GM21723 (cell line): ENCODE data around the gene ZC3H18.

ENCODE experiments used
- ATAC-seq: cut with Tn5 transposase; IDR thresholded peaks from one replicate; pipeline ENCODE4 v1.9.1; 2021; ENCODE audit warnings: mild to moderate bottlenecking, moderate library complexity; ENCODE audit not compliant: unreplicated experiment

ZC3H18 gene

DNA sequence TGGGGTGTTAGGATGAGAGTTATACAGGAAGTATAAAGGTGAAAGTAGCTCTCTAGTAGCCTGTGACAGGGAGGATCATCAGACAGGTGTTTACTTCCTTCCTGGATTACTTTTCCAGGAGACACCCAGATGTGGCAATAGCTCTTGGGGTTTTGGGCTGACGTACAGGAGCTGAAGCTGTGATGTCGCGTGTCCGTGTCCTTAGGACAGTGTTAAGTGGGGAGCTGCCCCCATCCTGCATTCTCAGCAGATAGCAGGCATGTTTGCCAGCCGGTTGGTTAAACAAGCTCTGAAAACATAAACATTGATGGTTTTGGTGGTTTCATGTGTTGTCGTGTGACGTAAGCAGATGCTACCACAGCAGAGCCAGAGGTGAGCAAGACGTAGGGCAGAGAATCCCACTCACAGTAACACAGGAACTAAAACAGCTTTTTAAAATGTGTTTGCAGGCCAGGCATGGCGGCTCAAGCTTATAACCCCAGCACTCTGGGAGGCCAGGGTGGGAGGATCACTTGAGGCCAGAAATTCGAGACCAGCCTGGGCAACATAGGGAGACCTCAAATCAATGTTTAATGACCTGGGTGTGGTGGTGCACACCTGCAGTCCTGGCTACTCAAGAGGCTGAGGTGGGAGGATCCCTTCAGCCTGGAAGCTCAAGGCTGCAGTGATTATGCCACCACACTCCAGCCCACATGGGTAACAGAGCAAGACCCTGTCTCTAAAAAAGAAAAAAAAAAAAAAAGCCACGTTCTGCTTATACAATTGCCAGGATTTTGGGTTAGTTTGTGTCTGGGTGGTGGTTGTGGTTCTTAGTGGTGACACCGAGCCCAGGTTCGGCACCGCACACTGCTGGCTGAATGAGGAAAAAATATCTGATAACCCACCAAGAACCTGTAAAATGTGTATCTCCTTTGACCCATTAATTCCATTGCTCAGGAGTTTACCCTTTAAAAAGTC, 49.9 kb downstream of the ZC3H18 start:
- no peak for ATAC-seq

DNA sequence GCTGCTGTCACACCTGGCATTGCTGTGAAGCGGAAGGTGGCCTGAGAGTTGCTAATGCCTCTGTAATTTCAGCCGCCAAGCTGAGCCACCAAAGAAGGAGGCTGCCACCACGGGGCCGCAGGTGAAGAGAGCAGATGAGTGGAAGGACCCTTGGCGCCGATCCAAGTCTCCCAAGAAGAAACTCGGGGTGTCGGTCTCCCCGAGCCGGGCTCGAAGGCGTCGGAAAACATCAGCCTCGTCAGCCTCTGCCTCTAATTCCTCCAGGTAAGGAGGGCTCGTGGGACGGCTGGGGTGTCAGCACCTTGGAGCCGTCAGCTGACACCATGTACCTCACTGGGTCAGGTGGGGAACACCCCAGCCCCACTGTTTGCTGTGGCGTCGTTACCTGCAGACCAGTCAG, 51.9 kb downstream of the ZC3H18 start:
- ATAC-seq: no peak

DNA sequence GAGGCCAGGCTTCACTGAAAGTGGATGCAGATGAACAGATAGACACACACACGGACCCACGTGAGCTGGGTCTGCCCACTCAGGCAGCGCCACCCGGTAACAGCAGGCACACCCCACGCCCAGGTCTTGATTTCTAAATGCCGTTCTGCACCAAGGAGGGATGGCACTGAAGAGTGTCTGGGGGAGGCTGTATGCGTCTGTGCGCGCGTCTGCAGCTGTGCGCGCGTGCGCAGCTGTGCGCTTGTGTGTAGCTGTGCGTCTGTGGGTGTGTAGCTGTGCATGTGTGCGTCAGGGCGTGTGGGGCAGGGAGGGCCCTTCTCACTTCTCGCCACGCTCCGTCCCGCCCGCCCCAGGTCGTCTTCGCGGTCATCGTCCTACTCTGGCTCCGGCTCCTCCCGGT, 52.7 kb downstream of the ZC3H18 start:
- ATAC-seq: no peak

DNA sequence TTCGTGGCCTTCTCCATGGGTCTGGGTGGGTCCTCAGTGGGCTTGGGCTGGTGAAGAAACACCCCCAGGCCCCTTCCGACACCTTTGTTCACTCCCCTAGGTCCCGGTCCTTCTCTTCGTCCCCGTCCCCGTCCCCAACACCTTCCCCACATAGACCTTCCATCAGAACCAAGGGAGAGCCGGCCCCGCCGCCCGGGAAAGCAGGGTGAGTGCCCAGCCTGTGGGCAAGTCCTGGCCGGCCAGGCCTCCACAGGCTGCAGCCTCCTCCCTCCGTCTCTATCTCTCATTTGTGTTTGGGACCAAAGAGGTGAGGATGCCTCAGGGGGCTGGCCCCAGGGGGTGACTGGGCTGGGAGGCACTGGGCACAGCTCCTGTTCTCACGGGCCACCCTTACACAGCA, 53.7 kb downstream of the ZC3H18 start:
- ATAC-seq: no peak

DNA sequence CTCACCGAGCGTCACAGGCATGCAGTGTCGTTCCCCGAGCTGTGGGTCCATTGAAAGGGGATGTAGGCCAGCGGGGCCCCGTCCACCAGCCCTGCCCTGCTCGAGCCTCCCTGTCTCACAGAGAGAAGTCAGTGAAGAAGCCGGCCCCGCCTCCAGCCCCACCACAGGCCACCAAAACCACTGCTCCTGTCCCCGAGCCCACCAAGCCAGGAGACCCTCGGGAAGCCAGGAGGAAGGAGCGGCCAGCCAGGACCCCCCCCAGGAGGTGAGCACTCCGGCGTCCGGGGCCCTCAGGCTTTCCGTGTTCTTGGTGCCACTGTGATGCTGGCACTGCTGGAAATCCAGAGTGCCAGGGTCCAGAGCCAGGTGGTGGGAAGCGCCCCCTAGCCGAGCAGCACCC, 54.3 kb downstream of the ZC3H18 start:
- ATAC-seq: no peak

DNA sequence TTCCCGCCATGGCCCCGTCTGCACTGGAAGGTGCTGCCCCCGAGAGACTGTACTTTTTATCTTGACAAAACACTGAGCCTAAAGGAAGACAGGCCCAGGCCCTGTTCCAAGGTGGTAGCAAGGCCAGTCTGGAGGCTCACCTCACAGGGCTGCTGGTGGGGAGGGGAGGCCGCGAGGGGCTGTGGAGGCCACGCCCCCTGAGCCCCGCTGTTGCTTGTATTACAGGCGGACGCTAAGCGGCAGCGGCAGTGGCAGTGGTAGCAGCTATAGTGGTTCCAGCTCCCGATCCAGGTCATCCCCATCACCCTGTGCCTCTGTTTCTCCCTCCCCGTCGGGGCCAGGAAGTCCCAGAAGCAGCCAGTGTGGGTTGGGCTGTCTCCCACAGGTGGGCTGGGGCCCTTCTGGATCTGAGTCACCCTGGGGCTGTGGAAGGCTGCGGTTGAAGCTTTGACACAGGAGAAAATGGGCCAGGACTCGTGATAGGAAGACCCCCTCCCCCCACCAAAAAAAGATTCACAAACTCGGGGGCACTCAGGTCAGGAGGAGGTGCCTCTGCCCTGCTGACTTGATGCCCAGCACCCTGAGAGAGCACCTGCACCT, 54.9 kb downstream of the ZC3H18 start:
- no peak for ATAC-seq

DNA sequence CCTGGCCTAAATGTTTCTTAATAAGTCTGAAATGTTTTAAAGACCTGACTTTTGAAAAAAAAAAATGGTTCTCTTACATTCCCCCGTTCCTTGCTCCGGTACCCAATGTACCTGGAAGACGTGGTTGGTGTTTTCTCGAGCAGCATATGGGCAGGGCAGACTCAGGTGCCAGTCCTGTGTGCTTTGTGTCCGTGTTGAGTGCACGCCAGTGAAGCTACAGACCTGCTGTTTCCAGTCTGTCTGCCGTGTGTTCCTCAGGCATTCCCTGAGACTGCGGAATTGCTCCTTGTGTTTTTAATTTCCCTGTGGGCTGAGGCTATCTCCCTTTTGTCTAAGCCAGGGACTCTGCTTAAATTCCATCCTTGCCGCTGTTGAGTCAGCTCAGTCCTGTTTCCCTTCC, 56.4 kb downstream of the ZC3H18 start:
- ATAC-seq: no peak

DNA sequence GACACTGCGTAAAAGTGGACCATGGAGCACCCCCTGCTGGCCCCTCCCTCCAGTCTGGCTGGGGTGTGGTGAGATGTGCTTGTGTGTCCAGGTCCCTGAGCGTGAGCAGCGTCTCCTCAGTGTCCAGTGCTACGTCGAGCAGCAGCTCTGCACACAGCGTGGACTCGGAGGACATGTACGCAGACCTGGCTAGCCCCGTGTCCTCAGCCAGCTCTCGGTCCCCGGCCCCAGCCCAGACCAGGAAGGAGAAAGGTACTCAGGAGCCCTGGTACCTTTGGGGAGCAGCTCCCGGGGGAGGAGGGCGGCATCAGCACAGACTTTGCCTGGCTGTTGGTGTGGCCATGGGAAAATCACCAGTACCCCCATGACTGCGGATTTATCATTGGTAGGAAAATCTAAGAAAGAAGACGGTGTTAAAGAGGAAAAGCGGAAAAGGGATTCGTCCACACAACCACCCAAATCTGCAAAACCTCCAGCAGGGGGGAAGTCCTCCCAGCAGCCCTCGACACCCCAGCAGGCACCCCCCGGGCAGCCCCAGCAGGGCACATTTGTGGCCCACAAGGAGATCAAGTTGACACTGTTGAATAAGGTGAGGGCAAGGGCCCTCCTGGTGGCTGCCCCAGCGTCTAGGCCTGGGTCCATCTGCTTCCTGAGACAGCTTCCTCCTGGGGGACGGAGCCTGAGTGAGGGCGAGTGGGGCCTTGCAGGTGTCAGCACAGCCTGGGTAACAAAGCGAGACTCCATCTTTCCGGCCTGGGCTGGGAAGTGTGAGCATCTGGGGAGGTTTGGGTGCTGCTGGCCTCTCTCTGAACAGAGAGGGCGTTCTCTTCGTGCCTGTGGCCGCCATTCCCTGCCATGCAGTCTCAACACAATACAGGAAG, 57.6 kb downstream of the ZC3H18 start:
- no peak for ATAC-seq

DNA sequence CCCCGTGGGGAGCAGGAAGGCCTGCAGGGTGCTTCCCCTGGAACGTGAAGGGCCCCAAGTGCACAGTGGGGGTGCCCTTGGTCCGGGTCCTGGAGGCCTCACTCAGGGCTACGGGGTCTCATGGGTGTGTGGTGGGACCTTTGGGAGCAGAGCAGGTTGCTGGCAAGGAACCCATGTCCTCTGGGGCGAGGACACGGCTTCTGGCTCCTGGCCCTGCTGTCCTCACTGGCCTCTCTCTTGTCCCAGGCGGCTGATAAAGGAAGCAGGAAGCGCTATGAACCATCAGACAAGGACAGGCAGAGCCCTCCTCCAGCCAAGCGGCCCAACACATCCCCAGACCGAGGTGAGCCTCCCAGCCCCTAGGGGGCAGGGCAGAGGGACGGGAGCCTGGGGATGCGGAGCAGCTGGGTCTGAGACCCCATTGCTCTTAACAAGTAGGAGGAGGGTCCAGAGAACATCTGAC, 58.3 kb downstream of the ZC3H18 start:
- ATAC-seq: no peak

DNA sequence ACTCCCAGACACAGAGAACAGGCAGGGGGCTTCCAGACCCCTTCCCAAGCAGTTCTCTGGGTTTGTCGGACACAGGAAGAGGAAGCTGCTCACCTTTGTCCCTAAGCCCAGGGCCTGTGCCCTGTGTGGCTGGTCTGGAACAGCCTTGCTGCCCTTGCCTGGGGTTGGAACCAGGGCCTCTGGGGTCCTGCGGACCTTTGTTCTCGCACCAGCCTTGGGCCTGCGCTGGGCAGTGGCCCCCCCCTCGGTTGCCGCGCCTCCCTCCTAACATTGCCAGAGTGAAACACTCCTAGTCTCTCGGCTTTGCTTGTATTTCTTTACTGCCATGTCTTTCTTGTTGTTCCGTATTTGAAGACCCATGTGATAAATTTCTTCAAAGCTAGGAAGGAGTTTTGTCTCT, 59.6 kb downstream of the ZC3H18 start:
- ATAC-seq: no peak

DNA sequence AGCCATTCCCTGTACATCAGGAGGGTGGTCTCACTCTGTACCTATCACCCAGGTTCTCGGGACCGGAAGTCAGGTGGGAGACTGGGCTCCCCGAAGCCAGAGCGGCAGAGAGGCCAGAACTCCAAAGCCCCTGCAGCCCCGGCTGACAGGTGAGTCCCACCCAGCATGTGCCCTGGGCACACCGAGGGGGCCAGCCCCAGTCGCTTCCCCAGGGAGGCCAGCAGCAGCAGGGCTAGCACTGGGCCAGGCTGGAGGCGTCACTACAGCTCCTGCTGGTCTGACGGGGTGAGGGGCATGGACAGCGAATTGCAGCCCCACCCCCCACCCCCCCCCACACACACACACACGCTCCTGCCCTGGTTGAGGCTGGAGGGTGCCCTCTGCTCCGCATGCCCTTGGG, 60.2 kb downstream of the ZC3H18 start:
- no peak for ATAC-seq

DNA sequence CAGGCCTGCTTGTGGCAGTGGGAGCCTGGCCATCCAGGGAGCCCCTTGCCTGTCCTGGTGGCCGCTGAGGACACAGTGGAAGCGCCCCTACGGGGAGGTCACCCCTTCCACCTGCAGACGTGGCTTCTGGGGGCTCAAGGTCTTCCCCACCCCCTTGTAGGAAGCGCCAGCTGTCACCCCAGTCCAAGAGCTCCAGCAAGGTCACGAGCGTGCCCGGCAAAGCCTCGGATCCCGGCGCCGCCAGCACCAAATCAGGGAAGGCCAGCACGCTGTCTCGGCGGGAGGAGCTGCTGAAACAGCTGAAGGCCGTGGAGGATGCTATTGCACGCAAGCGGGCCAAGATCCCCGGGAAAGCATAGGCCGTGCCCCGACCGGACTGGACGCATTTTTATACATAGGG, 60.7 kb downstream of the ZC3H18 start:
- no peak for ATAC-seq

DNA sequence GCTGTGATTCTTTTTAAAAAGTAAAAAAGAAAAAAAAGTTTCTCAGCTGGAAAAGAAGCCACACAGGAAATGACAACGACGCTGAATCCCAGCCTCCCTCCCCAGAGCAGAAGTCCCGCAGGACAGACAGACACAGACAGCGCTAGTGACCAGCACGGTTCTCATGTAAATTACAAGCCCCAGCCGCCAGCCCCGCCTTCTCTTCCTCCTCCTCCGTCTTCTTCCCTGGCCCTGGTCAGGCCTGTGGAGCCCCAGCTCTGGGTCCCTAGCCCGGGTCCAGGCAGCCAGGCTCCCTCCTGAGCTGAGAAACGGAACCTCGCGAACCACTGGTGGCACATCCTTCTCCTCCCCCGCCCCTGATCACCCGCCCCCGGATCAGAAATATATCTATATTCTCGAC, 61.2 kb downstream of the ZC3H18 start:
- no peak for ATAC-seq

DNA sequence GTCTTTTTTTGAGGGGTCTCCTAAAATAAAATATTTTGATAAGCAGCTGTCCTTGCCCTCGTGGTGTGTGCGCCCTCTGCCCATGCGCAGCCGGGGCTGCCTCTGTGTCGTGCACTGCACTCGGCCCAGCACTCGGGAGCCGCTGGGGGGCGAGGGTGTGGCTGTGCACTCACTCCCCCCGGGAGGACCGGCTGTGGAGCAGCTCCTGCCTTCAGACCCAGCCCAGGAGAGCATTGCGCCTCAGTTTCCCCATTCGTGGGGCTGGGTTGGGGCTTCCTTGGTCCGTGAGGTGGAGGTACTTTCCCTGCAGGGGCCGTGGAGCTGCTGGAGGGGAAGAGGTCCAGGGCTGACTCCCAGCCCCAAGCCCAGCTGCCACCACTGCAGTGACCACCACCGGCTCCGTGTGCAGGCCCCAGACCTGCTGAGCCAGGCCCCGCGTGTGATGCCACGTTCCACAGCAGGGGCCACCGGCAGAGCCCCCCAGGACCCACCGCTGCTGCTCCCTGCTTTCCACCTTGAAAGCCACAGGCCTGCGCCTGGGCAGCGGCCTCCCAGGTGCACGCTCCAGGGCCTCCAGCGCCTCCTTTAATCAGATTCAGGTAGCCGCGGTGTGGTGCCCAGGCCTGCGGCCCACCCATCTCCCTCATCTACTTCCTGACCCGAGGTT, 61.9 kb downstream of the ZC3H18 start:
- ATAC-seq: no peak

DNA sequence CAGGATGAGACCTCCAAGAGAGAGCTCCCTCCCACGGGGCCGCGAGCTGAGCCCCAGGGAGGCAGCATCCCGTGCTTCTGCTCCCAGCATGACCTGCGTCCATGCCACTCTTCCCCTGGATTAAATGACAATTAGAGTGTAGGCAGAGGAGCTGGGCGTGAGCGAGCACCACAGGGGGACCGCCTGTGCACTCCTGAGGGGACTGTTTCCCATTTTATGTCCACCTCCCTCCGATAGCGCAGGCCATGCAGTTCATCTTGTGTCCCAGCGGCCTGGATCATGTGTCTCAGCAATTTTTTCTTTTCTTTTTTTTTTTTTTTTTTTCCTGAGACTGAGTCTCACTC, 62.4 kb downstream of the ZC3H18 start:
- ATAC-seq: no peak

DNA sequence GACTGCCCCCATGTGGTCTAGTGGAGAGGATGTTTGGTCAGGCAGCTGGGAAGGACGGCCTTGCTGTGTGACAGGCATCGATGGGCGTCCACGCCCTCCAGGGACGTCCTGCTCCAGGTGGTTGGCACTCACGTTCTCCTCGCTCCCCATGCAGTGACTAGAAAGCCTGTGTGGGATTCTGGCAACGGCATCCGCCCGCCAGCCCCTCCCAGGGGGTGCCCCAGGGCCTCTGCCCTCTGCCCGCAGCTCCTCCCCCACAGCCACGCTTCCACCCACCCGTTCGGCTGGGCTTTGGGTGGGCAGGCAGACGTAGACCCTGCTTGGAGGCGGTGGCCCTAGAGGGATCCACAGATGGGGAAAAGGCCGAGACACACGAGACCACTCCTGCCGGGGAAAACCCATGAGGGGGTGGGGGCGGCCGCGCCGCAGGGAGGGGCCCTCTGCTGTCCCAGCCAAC, 63.5 kb downstream of the ZC3H18 start:
- ATAC-seq: peak; percentile 38

DNA sequence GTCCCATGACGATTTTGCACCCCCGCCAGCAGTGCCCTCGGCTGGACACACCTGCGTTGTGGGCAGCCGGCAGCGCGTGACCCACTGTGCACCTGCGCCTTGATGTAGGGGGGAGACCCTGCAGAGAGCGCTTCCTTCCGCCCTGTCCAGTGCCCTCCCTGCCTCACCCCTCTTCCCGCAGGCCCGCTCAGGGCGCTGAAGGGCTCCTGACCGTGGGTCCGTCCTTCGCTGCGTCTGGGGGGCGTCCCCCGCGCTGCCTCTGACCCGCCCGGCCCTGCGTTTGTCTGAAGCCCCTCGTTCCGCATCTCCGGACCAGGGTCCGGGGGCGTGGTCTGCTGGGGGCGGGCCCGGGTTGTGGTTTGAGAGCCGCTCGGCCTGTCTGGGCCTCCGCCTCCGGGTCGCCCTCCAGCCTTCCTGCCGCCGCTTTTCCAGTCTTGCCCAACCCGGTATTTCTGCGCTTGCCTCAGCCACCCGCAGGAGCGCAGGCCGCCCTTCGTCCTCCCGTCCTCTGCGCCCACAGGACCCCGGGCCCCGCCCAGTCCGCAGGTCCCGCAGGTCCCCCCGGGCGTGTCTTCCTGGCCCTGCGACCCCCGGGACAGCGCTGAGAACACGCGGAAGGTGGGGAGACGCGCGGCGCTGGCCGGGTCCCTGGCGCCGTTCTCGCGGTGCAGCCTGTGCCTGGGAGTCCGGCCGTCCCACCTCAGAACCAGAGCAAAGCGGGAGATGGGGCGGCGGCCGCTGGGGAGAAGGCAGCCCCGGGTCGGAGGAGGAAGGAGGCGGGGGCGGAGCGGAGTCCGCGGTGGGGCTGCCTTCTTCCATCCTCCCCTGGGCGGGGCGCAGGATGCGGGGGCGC, 64.2 kb downstream of the ZC3H18 start:
- ATAC-seq: peak; percentile 58

DNA sequence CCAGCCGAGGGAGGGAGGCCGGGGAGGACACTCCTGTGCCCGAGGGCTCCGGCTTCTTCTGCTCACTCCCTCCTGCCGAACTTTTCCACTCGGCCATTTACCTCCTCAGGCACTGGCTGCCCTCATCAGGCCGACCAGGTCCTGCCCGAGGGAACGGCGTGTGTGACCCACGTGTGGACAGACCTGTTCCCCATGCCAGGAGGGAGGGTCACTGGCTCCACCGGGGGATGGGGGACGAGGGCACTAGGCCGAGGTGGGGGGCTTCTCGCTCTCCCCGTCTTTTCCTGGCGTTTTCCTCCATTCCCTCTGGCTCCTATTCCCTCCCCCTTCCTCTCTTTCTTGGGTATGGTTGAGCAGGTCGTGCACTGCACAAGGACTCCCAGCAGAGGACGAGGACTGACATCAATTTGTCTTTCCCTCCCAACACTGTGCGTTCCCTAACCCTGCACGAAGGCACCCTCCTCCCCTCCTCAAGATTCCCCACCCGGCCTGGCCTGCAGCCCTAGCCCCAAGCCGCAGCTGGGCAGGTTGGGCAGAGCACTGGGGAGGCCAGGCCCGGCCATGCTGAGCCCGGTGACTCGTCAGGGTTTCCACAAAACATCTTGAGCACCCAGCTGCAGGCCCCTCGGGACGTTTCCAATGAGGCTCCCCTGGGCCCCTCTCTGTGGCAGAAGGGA, 64.9 kb downstream of the ZC3H18 start:
- no peak for ATAC-seq

DNA sequence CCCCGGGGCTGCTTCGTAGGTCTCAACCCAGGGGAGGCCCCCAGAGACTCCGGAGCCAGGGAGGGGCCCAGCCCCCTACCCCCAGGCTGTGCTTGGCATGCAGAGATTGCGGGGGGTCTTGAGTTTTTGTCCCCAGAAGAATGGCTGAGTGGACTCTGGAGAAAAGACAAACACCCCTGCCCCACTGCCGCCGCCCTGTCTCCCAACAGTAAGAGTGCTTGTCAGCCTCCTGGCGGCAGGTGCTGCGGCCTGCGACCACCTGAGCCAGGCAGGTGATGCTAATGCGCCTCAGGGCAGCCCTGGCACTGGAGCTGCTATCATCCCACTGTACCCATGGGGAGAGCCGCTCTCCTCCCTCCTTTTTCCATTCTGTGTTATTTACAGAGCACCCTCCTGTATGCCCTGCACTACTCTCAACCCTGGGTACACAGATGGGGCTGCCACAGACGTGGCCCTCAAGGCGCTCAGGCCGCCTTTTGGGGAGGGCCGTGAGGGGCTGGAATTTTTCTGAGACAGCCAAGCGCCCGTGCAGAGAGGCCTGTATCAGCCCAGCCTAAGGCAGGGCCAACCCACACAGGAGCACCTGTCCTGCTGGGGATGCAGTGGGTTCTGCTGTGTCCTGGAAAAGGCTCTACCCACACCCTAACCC, 65.6 kb downstream of the ZC3H18 start:
- ATAC-seq: no peak
